ENCODE measurements around the gene CDH20.
A peak's percentile ranks its signal among the peaks of the same experiment; 100 is the strongest.

The CDH20 gene

DNA sequence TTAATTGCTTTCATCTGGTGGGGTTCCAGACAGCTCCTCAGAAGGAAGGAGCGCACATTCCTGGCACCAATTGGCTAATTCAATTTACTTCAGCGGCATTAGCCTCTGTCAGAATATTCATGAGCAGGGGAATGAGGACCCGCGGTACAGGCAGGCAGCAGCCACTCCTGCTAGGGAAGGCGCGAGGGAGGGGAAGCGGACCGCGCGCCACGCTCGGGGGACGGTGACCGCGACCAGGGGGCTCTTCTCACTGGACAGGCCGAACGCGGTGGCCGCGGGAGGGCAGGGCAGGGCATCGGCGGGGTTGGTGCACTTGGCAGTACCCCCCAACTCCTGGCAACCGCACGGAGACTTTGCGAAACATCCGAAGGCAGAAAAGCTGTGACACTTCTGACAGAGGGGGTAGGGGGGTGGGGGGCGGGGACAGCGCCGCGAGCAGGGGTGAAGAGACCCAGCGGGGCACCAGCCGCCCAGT, at the start of gene CDH20:
Gene CDH20 (plus strand): TSS at position 160 of the 475 bp plus-strand sequence.
- Histone ChIP-seq H3K36me3 (replicated peaks) (no peaks in the 10 kb centered on the region), H3K27ac (no peak within 1 kb of the TSS), H3K27me3 (replicated peaks) (no peaks in the 10 kb centered on the region), H3K4me3 (ENCODE audit: low read depth, low read length) (peak within 1 kb of the TSS; percentile 58)
- DNase-seq: no peak
- TF ChIP-seq, protein P1, sequence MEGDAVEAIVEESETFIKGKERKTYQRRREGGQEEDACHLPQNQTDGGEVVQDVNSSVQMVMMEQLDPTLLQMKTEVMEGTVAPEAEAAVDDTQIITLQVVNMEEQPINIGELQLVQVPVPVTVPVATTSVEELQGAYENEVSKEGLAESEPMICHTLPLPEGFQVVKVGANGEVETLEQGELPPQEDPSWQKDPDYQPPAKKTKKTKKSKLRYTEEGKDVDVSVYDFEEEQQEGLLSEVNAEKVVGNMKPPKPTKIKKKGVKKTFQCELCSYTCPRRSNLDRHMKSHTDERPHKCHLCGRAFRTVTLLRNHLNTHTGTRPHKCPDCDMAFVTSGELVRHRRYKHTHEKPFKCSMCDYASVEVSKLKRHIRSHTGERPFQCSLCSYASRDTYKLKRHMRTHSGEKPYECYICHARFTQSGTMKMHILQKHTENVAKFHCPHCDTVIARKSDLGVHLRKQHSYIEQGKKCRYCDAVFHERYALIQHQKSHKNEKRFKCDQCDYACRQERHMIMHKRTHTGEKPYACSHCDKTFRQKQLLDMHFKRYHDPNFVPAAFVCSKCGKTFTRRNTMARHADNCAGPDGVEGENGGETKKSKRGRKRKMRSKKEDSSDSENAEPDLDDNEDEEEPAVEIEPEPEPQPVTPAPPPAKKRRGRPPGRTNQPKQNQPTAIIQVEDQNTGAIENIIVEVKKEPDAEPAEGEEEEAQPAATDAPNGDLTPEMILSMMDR (IDR thresholded peaks at IDR 0.05; ENCODE audit: low read depth, low read length, missing control alignments): no peak
- in situ Hi-C loops (cut with HindIII; ENCODE audit: low pct_ligation_motif_present, low sequenced_read_pairs): no loop called here

DNA sequence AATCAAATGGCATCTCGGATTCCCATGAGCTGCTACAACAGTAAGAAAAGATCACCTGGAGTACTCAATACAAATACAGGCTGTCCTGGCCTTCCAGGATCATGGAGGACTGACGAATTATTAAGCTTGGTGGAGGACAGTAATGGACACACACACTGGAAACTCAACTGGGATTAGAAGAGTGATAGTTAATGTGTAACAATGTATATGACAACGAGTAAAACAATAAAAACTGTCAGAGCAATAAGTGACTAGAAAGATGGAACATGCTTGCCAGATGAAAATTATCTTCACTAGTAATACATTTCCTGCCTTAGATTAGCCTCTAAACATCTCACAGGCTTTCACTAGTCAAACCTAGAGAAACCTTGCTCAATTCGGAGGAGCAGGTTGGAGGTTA, 49.2 kb upstream of the CDH20 start:
- no peaks in the 10 kb centered on the region for H3K27me3 ChIP-seq (replicated peaks)
- DNase-seq: no peak
- in situ Hi-C loops (cut with HindIII; ENCODE audit: low pct_ligation_motif_present, low sequenced_read_pairs): no loop called here
- no peak overlapping the region for H3K4me3 ChIP-seq (ENCODE audit: low read depth, low read length)
- H3K36me3 ChIP-seq (replicated peaks): no peaks in the 10 kb centered on the region
- TF ChIP-seq, protein P1 (IDR thresholded peaks at IDR 0.05; ENCODE audit: low read depth, low read length, missing control alignments): no peak
- H3K27ac ChIP-seq: no peak overlapping the region

DNA sequence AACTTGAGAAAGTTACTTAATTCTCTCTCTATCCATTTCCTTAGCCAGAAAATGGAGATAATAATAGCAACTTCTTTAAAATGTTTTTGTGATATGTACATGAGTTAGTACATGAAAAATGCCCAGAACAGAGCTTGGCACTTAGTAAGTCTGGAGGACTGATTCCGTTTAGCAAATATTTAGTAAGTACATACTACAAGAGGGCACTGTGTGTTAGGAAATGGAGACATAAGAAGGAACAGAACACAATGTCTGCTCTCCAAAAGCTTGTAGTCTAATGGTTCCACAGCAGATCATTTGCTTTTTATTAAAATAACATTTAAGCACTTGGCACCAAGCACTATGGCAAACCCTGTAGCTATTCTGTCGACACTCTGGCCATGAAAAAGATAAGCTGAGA, 47.5 kb upstream of the CDH20 start:
- TF ChIP-seq, protein P1 (IDR thresholded peaks at IDR 0.05; ENCODE audit: low read depth, low read length, missing control alignments): no peak
- H3K4me3 ChIP-seq (ENCODE audit: low read depth, low read length): no peak overlapping the region
- H3K27ac ChIP-seq: no peak overlapping the region
- H3K36me3 ChIP-seq (replicated peaks): no peaks in the 10 kb centered on the region
- DNase-seq: no peak
- in situ Hi-C loops (cut with HindIII; ENCODE audit: low pct_ligation_motif_present, low sequenced_read_pairs): no loop called here
- no peaks in the 10 kb centered on the region for H3K27me3 ChIP-seq (replicated peaks)

DNA sequence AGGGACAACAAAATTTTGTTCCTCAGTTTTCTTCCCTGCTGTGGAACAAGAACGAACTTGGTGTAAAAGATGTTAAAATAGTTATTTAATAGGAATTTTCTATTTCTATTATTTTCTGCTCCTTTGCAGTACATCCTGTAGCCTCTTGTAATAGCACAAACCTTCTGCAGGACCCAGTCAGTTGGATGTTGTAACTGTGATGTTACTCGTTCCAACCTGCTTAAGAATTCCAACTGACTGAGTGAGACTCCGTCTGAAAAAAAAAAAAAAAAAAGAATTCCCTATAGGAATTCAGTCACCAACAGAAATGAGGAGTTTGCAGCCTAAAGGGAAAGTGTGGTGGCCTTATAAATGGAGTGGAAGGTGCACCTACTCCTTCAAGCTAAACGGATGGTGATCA, 46.4 kb upstream of the CDH20 start:
- Histone ChIP-seq H3K27me3 (replicated peaks) (no peaks in the 10 kb centered on the region), H3K4me3 (ENCODE audit: low read depth, low read length) (no peak overlapping the region), H3K36me3 (replicated peaks) (no peaks in the 10 kb centered on the region), H3K27ac (no peak overlapping the region)
- DNase-seq: no peak
- in situ Hi-C loops (cut with HindIII; ENCODE audit: low pct_ligation_motif_present, low sequenced_read_pairs): no loop called here
- TF ChIP-seq, protein P1 (IDR thresholded peaks at IDR 0.05; ENCODE audit: low read depth, low read length, missing control alignments): no peak

DNA sequence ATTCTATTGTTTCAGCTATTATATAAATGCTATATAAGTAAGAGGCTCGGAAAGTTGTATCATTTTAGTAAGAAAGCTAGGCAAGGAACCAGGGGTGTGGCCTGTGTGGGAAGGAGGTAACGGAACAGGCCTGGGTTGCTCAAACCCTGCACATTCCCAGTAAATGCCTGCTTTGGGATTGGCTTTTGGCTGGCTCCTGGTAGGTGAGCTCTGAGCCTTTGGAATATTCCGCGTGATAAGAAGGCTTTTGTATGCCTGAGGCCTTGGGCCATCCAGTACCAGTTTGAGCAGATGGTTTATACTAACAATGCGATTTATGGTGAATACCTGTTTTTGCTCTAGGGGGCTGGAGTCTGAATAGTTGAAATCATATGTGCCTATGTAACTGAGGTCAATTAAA, 42.6 kb upstream of the CDH20 start:
- Histone ChIP-seq H3K36me3 (replicated peaks) (no peaks in the 10 kb centered on the region), H3K27ac (no peak overlapping the region), H3K4me3 (ENCODE audit: low read depth, low read length) (no peak overlapping the region), H3K27me3 (replicated peaks) (no peaks in the 10 kb centered on the region)
- DNase-seq: no peak
- TF ChIP-seq, protein P1 (IDR thresholded peaks at IDR 0.05; ENCODE audit: low read depth, low read length, missing control alignments): no peak
- in situ Hi-C loops (cut with HindIII; ENCODE audit: low pct_ligation_motif_present, low sequenced_read_pairs): no loop called here

DNA sequence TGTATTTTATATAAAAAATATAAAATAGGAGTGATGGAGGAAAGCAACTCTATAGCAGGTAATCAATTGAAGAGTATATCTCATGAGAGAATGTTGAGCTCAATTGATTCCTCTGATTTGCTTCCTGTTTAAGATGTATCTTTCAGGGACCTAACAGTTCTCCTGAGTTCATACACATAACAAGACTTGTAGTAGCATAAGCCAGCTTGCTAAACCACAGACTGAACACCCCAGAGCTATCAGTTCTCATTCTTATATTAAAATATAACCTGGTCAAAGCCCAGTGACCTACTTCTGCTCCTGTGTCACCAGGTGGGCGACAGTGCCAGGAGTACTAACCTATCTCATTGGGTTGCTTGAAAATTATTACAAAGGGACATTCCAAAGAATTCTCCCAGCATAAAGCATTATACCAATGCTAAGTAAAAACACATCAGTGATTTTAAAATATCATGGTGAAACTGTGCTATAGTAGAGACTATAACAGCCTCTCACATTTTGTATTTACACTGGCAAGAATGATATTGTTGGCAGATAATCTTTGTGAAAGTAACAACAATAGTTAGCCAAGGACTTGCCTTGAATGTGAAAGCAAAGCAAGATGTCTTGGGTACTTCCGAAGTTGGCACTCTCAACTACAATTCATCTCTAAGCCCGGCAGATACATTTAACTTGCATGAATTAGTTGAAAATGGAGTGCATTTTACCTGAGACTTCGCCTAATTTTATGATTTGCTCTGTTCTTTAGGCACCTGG, 40.8 kb upstream of the CDH20 start:
- no peak for DNase-seq
- Histone ChIP-seq H3K36me3 (replicated peaks) (no peaks in the 10 kb centered on the region), H3K27ac (no peak overlapping the region), H3K4me3 (ENCODE audit: low read depth, low read length) (no peak overlapping the region), H3K27me3 (replicated peaks) (no peaks in the 10 kb centered on the region)
- in situ Hi-C loops (cut with HindIII; ENCODE audit: low pct_ligation_motif_present, low sequenced_read_pairs): no loop called here
- TF ChIP-seq, protein P1 (IDR thresholded peaks at IDR 0.05; ENCODE audit: low read depth, low read length, missing control alignments): no peak
